ENCODE measurements around the gene PRDM16. TPM values are rescaled to one million over a fixed set of nuclear protein-coding genes. Genes with fewer than 3 reads are reported as not detected.

PRDM16 gene
- total and polyA plus RNA-seq, 2 of the 13 experiments (the other 11 are each of a cell fraction or from before 2014, with no cell fraction given): 0.15 to 0.81 TPM

GRCh38 chr1:3321559-3322449 lies 252.8 kb downstream of the PRDM16 start (continued):
- no peak for TF ChIP-seq SMAD9 (CRISPR knock-in tag; IDR thresholded peaks at IDR 0.05)
- no peak for TF ChIP-seq ZNF660 (CRISPR knock-in tag; IDR thresholded peaks at IDR 0.05; ENCODE audit: borderline replicate concordance, low read depth)
- TF ChIP-seq MTA1 (CRISPR knock-in tag; IDR thresholded peaks at IDR 0.05; ENCODE audit: borderline replicate concordance): 0 out of 2 replicates have a peak, but pooled peaks have one; percentile 27
- TF ChIP-seq ATF7 (IDR thresholded peaks at IDR 0.05): no peak
- no peak for TF ChIP-seq ATF7 (CRISPR knock-in tag; IDR thresholded peaks at IDR 0.05)
- TF ChIP-seq ZNF83 (CRISPR knock-in tag; IDR thresholded peaks at IDR 0.05; ENCODE audit: borderline replicate concordance): 0 out of 2 replicates have a peak, but pooled peaks have one; percentile 58
- no peak for TF ChIP-seq SRF (IDR thresholded peaks at IDR 0.05; ENCODE audit: low read depth, low read length)
- TF ChIP-seq BRF2 (CRISPR knock-in tag; IDR thresholded peaks at IDR 0.05): no peak
- TF ChIP-seq HBP1 (CRISPR knock-in tag; IDR thresholded peaks at IDR 0.05; ENCODE audit: low read depth): no peak
- no peak for TF ChIP-seq SNAPC4 (CRISPR knock-in tag; IDR thresholded peaks at IDR 0.05)
- TF ChIP-seq GABPB1 (CRISPR knock-in tag; IDR thresholded peaks at IDR 0.05): no peak
- TF ChIP-seq ZNF678 (CRISPR knock-in tag; IDR thresholded peaks at IDR 0.05): no peak
- peak; percentile 94 for TF ChIP-seq BATF2 (CRISPR knock-in tag; IDR thresholded peaks at IDR 0.05)
- TF ChIP-seq ZNF772 (CRISPR knock-in tag; IDR thresholded peaks at IDR 0.05): peak; percentile 76; the same call in 1 of the 2 replicates
- TF ChIP-seq TFDP1 (CRISPR knock-in tag; IDR thresholded peaks at IDR 0.05; ENCODE audit: borderline replicate concordance): peak; percentile 16; the same call in 1 of the 2 replicates
- no peak for TF ChIP-seq ATRX (CRISPR knock-in tag; IDR thresholded peaks at IDR 0.05; ENCODE audit: borderline replicate concordance)
- TF ChIP-seq YY1 (IDR thresholded peaks at IDR 0.05; ENCODE audit: insufficient read depth, insufficient replicate concordance, low read depth, low read length): no peak
- TF ChIP-seq KMT2A (CRISPR knock-in tag; IDR thresholded peaks at IDR 0.05): no peak
